ENCODE measurements around the gene MRPL48. TPM values are rescaled to one million over a fixed set of nuclear protein-coding genes. Genes with fewer than 3 reads are reported as not detected.

Gene MRPL48
- total RNA-seq, 1 experiment from 2014 or later = 38.7 TPM

DNA sequence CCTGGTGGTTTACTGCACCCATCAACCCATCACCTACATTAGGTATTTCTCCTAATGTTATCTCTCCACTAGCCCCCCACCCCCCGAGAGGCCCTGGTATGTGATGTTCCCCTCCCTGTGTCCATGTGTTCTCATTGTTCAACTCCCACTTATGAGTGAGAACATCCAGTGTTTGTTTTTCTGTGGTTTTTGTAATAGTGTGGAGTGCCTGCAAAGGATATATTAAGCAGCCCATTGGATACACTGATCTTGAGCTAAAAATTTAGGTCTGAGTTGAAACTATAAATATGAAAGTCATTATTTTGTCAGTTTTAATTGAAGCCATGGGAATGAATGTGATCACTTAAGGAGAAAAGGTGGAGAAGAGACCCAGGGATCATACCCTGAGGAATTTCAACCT is 23.0 kb downstream of the MRPL48 start (continued):
- TF ChIP-seq ATF1 (CRISPR knock-in tag; IDR thresholded peaks at IDR 0.05) (no peak), ZNF219 (CRISPR knock-in tag; IDR thresholded peaks at IDR 0.05; ENCODE audit: borderline replicate concordance) (no peak)
- TF ChIP-seq, protein P1, sequence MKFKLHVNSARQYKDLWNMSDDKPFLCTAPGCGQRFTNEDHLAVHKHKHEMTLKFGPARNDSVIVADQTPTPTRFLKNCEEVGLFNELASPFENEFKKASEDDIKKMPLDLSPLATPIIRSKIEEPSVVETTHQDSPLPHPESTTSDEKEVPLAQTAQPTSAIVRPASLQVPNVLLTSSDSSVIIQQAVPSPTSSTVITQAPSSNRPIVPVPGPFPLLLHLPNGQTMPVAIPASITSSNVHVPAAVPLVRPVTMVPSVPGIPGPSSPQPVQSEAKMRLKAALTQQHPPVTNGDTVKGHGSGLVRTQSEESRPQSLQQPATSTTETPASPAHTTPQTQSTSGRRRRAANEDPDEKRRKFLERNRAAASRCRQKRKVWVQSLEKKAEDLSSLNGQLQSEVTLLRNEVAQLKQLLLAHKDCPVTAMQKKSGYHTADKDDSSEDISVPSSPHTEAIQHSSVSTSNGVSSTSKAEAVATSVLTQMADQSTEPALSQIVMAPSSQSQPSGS (CRISPR knock-in tag; IDR thresholded peaks at IDR 0.05; ENCODE audit: borderline replicate concordance, low read depth) = no peak

DNA sequence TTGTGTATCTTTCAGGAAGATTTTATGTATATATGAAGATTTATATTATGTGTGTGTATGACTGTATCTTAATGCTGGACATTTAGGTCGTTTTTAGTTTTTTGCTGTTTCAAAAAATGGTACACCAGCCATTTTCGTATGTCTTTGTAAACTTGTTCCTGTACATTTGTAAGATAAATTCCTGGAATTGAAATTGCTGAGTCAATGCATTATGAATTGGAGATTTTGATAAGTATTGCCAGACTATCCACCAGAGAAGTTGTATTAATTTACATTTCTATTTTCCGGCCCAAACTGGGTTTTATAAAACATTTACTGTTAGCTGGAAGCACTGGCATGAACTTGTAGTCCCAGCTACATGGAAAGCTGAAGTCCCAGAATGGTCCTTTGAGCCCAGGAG is 24.6 kb downstream of the MRPL48 start:
- Mint-ChIP-seq H3K9me3 (no peaks in the 10 kb centered on the region), H3K27ac (no peak overlapping the region), H3K36me3 (peaks cover 11% of the 10 kb centered on the region; the same call in 1 of the 2 replicates), H3K27me3 (ENCODE audit: low read depth) (no peaks in the 10 kb centered on the region), H3K4me1 (peaks cover 7% of the 10 kb centered on the region; the same call in 1 of the 2 replicates), H3K4me3 (no peak overlapping the region)
- POLR2A ChIA-PET = no interaction called here
- TF ChIP-seq, protein P2, sequence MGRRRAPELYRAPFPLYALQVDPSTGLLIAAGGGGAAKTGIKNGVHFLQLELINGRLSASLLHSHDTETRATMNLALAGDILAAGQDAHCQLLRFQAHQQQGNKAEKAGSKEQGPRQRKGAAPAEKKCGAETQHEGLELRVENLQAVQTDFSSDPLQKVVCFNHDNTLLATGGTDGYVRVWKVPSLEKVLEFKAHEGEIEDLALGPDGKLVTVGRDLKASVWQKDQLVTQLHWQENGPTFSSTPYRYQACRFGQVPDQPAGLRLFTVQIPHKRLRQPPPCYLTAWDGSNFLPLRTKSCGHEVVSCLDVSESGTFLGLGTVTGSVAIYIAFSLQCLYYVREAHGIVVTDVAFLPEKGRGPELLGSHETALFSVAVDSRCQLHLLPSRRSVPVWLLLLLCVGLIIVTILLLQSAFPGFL (CRISPR knock-in tag; IDR thresholded peaks at IDR 0.05; ENCODE audit: borderline replicate concordance) = no peak
- TF ChIP-seq ZNF416 (CRISPR knock-in tag; IDR thresholded peaks at IDR 0.05) (no peak), TP53 (CRISPR knock-in tag; IDR thresholded peaks at IDR 0.05) (no peak), EMX1 (CRISPR knock-in tag; IDR thresholded peaks at IDR 0.05) (no peak), ZNF425 (CRISPR knock-in tag; conservative IDR thresholded peaks at IDR 0.05) (no peak)
- DNase-seq (ENCODE audit: low spot score) (no peak), ATAC-seq (no peak)
- CTCF ChIA-PET = interaction anchor here (0.6 kb wide), 1 partner anchor 85 kb away, joined by 4 read pairs; no protein-coding TSS in a partner anchor

DNA sequence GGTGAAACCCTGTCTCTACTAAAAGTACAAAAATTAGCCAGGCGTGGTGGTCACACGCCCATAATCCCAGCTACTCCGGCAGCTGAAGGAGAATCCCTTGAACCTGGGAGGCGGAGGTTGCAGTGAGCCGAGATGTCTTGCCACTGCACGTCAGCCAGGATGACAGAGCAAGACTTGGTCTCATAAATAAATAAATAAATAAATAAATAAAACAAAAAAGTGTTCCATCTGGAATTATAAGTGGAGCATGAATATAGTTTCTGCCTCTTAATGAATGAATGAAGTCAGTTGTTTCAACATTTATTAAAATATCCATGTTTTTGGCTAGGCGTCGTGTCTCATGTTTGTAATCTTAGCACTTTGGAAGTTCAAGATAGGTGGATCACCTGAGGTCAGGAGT is 27.1 kb downstream of the MRPL48 start:
- CTCF ChIA-PET = no interaction called here
- POLR2A ChIA-PET = interaction anchor here (0.6 kb wide), 1 partner anchor 1497 kb away, joined by 3 read pairs; no protein-coding TSS in a partner anchor

More for the DNA sequence above, 27.1 kb downstream of the MRPL48 start:
- H3K27ac Mint-ChIP-seq = no peak overlapping the region
- H3K4me3 Mint-ChIP-seq = no peak overlapping the region
- DNase-seq (ENCODE audit: low spot score) = no peak
- ATAC-seq = no peak
- no peaks in the 10 kb centered on the region for H3K36me3 Mint-ChIP-seq
- H3K4me1 Mint-ChIP-seq = peaks cover 29% of the 10 kb centered on the region
- H3K9me3 Mint-ChIP-seq = no peaks in the 10 kb centered on the region
- TF ChIP-seq MLX (CRISPR knock-in tag; IDR thresholded peaks at IDR 0.05) = no peak
- TF ChIP-seq ZSCAN18 (CRISPR knock-in tag; IDR thresholded peaks at IDR 0.05) = no peak
- TF ChIP-seq, protein P3, sequence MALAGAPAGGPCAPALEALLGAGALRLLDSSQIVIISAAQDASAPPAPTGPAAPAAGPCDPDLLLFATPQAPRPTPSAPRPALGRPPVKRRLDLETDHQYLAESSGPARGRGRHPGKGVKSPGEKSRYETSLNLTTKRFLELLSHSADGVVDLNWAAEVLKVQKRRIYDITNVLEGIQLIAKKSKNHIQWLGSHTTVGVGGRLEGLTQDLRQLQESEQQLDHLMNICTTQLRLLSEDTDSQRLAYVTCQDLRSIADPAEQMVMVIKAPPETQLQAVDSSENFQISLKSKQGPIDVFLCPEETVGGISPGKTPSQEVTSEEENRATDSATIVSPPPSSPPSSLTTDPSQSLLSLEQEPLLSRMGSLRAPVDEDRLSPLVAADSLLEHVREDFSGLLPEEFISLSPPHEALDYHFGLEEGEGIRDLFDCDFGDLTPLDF (CRISPR knock-in tag; IDR thresholded peaks at IDR 0.05) = no peak
- no peak for TF ChIP-seq EMX1 (CRISPR knock-in tag; IDR thresholded peaks at IDR 0.05)
- TF ChIP-seq HMGA2 (CRISPR knock-in tag; IDR thresholded peaks at IDR 0.05) = no peak
- no peak for TF ChIP-seq CREB1 (CRISPR knock-in tag; IDR thresholded peaks at IDR 0.05)
- TF ChIP-seq ERG (CRISPR knock-in tag; IDR thresholded peaks at IDR 0.05) = no peak
- no peak for TF ChIP-seq NR2C2 (CRISPR knock-in tag; IDR thresholded peaks at IDR 0.05)
- TF ChIP-seq, protein P4, sequence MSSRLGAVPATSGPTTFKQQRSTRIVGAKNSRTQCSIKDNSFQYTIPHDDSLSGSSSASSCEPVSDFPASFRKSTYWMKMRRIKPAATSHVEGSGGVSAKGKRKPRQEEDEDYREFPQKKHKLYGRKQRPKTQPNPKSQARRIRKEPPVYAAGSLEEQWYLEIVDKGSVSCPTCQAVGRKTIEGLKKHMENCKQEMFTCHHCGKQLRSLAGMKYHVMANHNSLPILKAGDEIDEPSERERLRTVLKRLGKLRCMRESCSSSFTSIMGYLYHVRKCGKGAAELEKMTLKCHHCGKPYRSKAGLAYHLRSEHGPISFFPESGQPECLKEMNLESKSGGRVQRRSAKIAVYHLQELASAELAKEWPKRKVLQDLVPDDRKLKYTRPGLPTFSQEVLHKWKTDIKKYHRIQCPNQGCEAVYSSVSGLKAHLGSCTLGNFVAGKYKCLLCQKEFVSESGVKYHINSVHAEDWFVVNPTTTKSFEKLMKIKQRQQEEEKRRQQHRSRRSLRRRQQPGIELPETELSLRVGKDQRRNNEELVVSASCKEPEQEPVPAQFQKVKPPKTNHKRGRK (CRISPR knock-in tag; IDR thresholded peaks at IDR 0.05; ENCODE audit: borderline replicate concordance) = no peak
- no peak for TF ChIP-seq ZNF138 (CRISPR knock-in tag; conservative IDR thresholded peaks at IDR 0.05)
- no peak for TF ChIP-seq FOXJ3 (CRISPR knock-in tag; IDR thresholded peaks at IDR 0.05; ENCODE audit: borderline replicate concordance)
- no peak for TF ChIP-seq ZNF263 (CRISPR knock-in tag; IDR thresholded peaks at IDR 0.05; ENCODE audit: low read depth)
- no peaks in the 10 kb centered on the region for H3K27me3 Mint-ChIP-seq (ENCODE audit: low read depth)
